Activated T-helper 1 cell treated with anti-CD3 and anti-CD28 coated beads, Interleukin-12 subunit alpha, Interleukin-12 subunit beta, Interleukin-2, Interleukin-4 antibody, amounts not matched to agents 30 ng/mL and 10 ng/mL and 1 ng/mL, durations not matched to agents 14 hours and 24 hours and 36 hours (primary cell): ENCODE measurements around the gene UGT2A3. TPM values are rescaled to one million over a fixed set of nuclear protein-coding genes. Genes with fewer than 3 reads are reported as not detected.
"Not testable (repeated sequence)": the region's sequence is repeated elsewhere in the genome, so short reads cannot be mapped to it uniquely, and the experiment has no call there.

Experiments used
- DNase-seq: peaks from one replicate; pipeline ENCODE4 v3.0.0; 2021; ENCODE audit warnings: low spot score
- H3K27ac Mint-ChIP-seq: one replicate; pipeline ENCODE4 v1.8.0; 2021; ENCODE audit warnings: mild to moderate bottlenecking, mixed read lengths
- H3K27me3 Mint-ChIP-seq: one replicate; pipeline ENCODE4 v1.8.0; 2022; ENCODE audit warnings: mild to moderate bottlenecking, moderate library complexity, mixed read lengths; ENCODE audit not compliant: insufficient read depth
- H3K36me3 Mint-ChIP-seq: one replicate; pipeline ENCODE4 v1.8.0; 2021; ENCODE audit warnings: low read depth, mixed read lengths
- H3K4me1 Mint-ChIP-seq: one replicate; pipeline ENCODE4 v1.8.0; 2021; ENCODE audit warnings: low read depth, mixed read lengths
- H3K4me3 Mint-ChIP-seq: one replicate; pipeline ENCODE4 v1.8.0; 2021; ENCODE audit warnings: mild to moderate bottlenecking, moderate library complexity, mixed read lengths
- H3K9me3 Mint-ChIP-seq: one replicate; pipeline ENCODE4 v1.8.0; 2021; ENCODE audit warnings: mixed read lengths
- intact Hi-C: fragments of 100-400 bp; cut with micrococcal nuclease; formaldehyde crosslinking; loops from one replicate; pipeline ENCODE4 v1.15.1; 2024
- total RNA-seq: library from RNA; stranded (reverse); gene quantifications from 2 replicates; pipeline ENCODE4 v1.2.3, GENCODE V29; 2022

UGT2A3 gene
- total RNA-seq, result not detected in 2 replicates

GRCh38 chr4:68951078-68951805 lies at the start of gene UGT2A3:
Gene UGT2A3 (minus strand): TSS chr4:68951804. CDS start chr4:68951760, 44 bp downstream.
- no peak within 1 kb of the TSS for H3K27ac Mint-ChIP-seq
- DNase-seq, result no peak
- no peaks in the 10 kb centered on the region for H3K27me3 Mint-ChIP-seq
- no peaks in the 10 kb centered on the region for H3K4me1 Mint-ChIP-seq
- H3K36me3 Mint-ChIP-seq, result no peaks in the 10 kb centered on the region
- no peak within 1 kb of the TSS for H3K4me3 Mint-ChIP-seq
- intact Hi-C loops, result no loop called here
- no peaks in the 10 kb centered on the region for H3K9me3 Mint-ChIP-seq

- H3K27me3 Mint-ChIP-seq, result no peaks in the 10 kb centered on the region
- no peaks in the 10 kb centered on the region for H3K4me1 Mint-ChIP-seq
- H3K27ac Mint-ChIP-seq, result no peak overlapping the region
- intact Hi-C loops, result no loop called here
- H3K9me3 Mint-ChIP-seq, result no peaks in the 10 kb centered on the region
- DNase-seq, result no peak
- no peaks in the 10 kb centered on the region for H3K36me3 Mint-ChIP-seq
- no peak overlapping the region for H3K4me3 Mint-ChIP-seq
Measured at GRCh38 chr4:68997040-68997439, 45.4 kb upstream of the UGT2A3 start.

- Mint-ChIP-seq H3K27ac (no peak overlapping the region), H3K27me3 (no peaks in the 10 kb centered on the region), H3K9me3 (no peaks in the 10 kb centered on the region), H3K4me1 (no peaks in the 10 kb centered on the region), H3K36me3 (no peaks in the 10 kb centered on the region), H3K4me3 (no peak overlapping the region)
- DNase-seq, result no peak
- intact Hi-C loops, result no loop called here
Measured at GRCh38 chr4:68995292-68995691, 43.7 kb upstream of the UGT2A3 start.

- intact Hi-C loops, result no loop called here
- Mint-ChIP-seq H3K9me3 (no peaks in the 10 kb centered on the region), H3K27ac (no peak overlapping the region), H3K4me1 (no peaks in the 10 kb centered on the region), H3K27me3 (no peaks in the 10 kb centered on the region), H3K4me3 (no peak overlapping the region), H3K36me3 (no peaks in the 10 kb centered on the region)
- no peak for DNase-seq
Measured at GRCh38 chr4:68987007-68987406, 35.4 kb upstream of the UGT2A3 start.

GRCh38 chr4:68985442-68985841 lies 33.8 kb upstream of the UGT2A3 start:
- no peak overlapping the region for H3K27ac Mint-ChIP-seq
- intact Hi-C loops, result no loop called here
- H3K4me3 Mint-ChIP-seq, result no peak overlapping the region
- H3K27me3 Mint-ChIP-seq, result no peaks in the 10 kb centered on the region
- DNase-seq, result no peak
- no peaks in the 10 kb centered on the region for H3K9me3 Mint-ChIP-seq
- H3K36me3 Mint-ChIP-seq, result no peaks in the 10 kb centered on the region
- H3K4me1 Mint-ChIP-seq, result no peaks in the 10 kb centered on the region

- H3K27ac Mint-ChIP-seq, result no peak overlapping the region
- intact Hi-C loops, result no loop called here
- no peaks in the 10 kb centered on the region for H3K27me3 Mint-ChIP-seq
- no peak for DNase-seq
- H3K4me3 Mint-ChIP-seq, result no peak overlapping the region
- H3K9me3 Mint-ChIP-seq, result no peaks in the 10 kb centered on the region
- H3K4me1 Mint-ChIP-seq, result no peaks in the 10 kb centered on the region
- H3K36me3 Mint-ChIP-seq, result no peaks in the 10 kb centered on the region
Measured at GRCh38 chr4:68984947-68985346, 33.3 kb upstream of the UGT2A3 start.

GRCh38 chr4:68963374-68963773 lies 11.8 kb upstream of the UGT2A3 start:
- Mint-ChIP-seq H3K27me3 (no peaks in the 10 kb centered on the region), H3K4me1 (no peaks in the 10 kb centered on the region), H3K36me3 (no peaks in the 10 kb centered on the region), H3K9me3 (no peaks in the 10 kb centered on the region), H3K27ac (no peak overlapping the region), H3K4me3 (no peak overlapping the region)
- intact Hi-C loops, result no loop called here
- no peak for DNase-seq

- no peaks in the 10 kb centered on the region for H3K27me3 Mint-ChIP-seq
- DNase-seq, result no peak
- no peaks in the 10 kb centered on the region for H3K4me1 Mint-ChIP-seq
- no peaks in the 10 kb centered on the region for H3K9me3 Mint-ChIP-seq
- intact Hi-C loops, result no loop called here
- no peak overlapping the region for H3K4me3 Mint-ChIP-seq
- H3K36me3 Mint-ChIP-seq, result no peaks in the 10 kb centered on the region
- H3K27ac Mint-ChIP-seq, result no peak overlapping the region
Measured at GRCh38 chr4:68962868-68963267, 11.3 kb upstream of the UGT2A3 start.

- H3K4me3 Mint-ChIP-seq, result no peak overlapping the region
- no peaks in the 10 kb centered on the region for H3K36me3 Mint-ChIP-seq
- no peak for DNase-seq
- H3K27me3 Mint-ChIP-seq, result no peaks in the 10 kb centered on the region
- H3K27ac Mint-ChIP-seq, result no peak overlapping the region
- H3K9me3 Mint-ChIP-seq, result no peaks in the 10 kb centered on the region
- intact Hi-C loops, result no loop called here
- no peaks in the 10 kb centered on the region for H3K4me1 Mint-ChIP-seq
Measured at GRCh38 chr4:68960294-68961163, 8.9 kb upstream of the UGT2A3 start.

GRCh38 chr4:68959085-68959484 lies 7.5 kb upstream of the UGT2A3 start:
- intact Hi-C loops, H3K27ac Mint-ChIP-seq, H3K27me3 Mint-ChIP-seq, H3K4me3 Mint-ChIP-seq, H3K4me1 Mint-ChIP-seq, H3K9me3 Mint-ChIP-seq, H3K36me3 Mint-ChIP-seq, DNase-seq: not testable (repeated sequence)

GRCh38 chr4:68954126-68954525 lies 2.5 kb upstream of the UGT2A3 start:
- Mint-ChIP-seq H3K36me3 (no peaks in the 10 kb centered on the region), H3K27ac (no peak overlapping the region), H3K4me3 (no peak overlapping the region), H3K9me3 (no peaks in the 10 kb centered on the region), H3K4me1 (no peaks in the 10 kb centered on the region), H3K27me3 (no peaks in the 10 kb centered on the region)
- intact Hi-C loops, result no loop called here
- DNase-seq, result no peak

GRCh38 chr4:68953056-68953596 lies 1.5 kb upstream of the UGT2A3 start:
- Mint-ChIP-seq H3K9me3 (no peaks in the 10 kb centered on the region), H3K36me3 (no peaks in the 10 kb centered on the region), H3K27me3 (no peaks in the 10 kb centered on the region), H3K4me1 (no peaks in the 10 kb centered on the region), H3K27ac (no peak overlapping the region), H3K4me3 (no peak overlapping the region)
- no peak for DNase-seq
- intact Hi-C loops, result no loop called here
